BJ (cell line): Measurements from ENCODE around the gene INPP5A. TPM values are rescaled to one million over a fixed set of nuclear protein-coding genes. Genes with fewer than 3 reads are reported as not detected.

Experiments used
- CTCF ChIA-PET: fragments of 350-600 bp; formaldehyde crosslinking; extraction: SDS; loops from one replicate; lab custom pipeline; 2021; ENCODE audit warnings: antibody characterized with exemption, inconsistent platforms; lab: Yijun Ruan, JAX
- POLR2A ChIA-PET: fragments of 300-600 bp; sonication (Branson Sonifier 250); formaldehyde crosslinking; extraction: SDS; loops from one replicate; lab custom pipeline; 2021; ENCODE audit warnings: antibody characterized with exemption; lab: Charles Lee
- DNase-seq: peaks from one replicate; pipeline ENCODE4 v3.0.0-alpha.2; 2011; ENCODE audit warnings: low read depth
- H3K27me3 ChIP-seq: 2 replicates; pipeline ENCODE4 v1.6.0; 2011; ENCODE audit warnings: low read length; ENCODE audit not compliant: control insufficient read depth, insufficient read depth
- H3K36me3 ChIP-seq: 2 replicates; pipeline ENCODE4 v1.5.1; 2011; ENCODE audit warnings: low read length; ENCODE audit not compliant: control insufficient read depth, insufficient read depth
- H3K4me3 ChIP-seq: 2 replicates; pipeline ENCODE4 v1.5.1; 2011; ENCODE audit warnings: low read depth, mild to moderate bottlenecking, control low read depth, low read length
- polyA plus RNA-seq: library from polyadenylated mRNA; depleted of rRNA; stranded (reverse); fragments of >200 nt; gene quantifications from 2 replicates; pipeline ENCODE4 v1.2.3, GENCODE V29; 2011
- TF ChIP-seq, protein P1 (sequence below): IDR thresholded peaks from 2 replicates; pipeline ENCODE4 v1.5.1; 2011; ENCODE audit warnings: low read depth, mild to moderate bottlenecking, control low read depth, inconsistent platforms, low read length, moderate library complexity; ENCODE audit not compliant: insufficient read depth

The INPP5A gene
- polyA plus RNA-seq, 1 experiment = 60.1 TPM

DNA sequence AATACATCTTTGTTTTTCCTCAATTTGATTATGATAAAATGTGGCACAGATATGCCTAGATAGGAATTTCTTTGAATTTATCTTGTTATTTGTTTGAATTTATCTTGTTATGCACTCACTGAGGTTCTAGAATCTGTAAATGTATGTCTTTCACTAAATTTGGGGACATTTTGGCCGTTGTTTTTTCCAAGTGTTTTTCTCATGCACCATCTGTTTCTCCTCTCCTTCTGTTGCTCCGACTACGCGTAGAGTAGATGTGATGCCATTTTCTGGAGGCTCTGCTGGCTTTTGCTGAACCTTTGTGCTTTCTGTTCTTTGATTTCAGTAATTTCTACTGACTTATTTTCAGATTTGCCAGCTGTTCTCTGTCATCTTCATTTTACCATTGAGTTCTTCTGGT is 101.9 kb downstream of the INPP5A start:
- CTCF ChIA-PET = interaction anchor here (1.2 to 2.3 kb wide), 4 partner anchors 99 to 184 kb away, joined by 3 to 31 read pairs (median 5); no protein-coding TSS in a partner anchor
- peaks cover 2% of the 10 kb centered on the region for H3K36me3 ChIP-seq
- POLR2A ChIA-PET = no interaction called here
- TF ChIP-seq, protein P1, sequence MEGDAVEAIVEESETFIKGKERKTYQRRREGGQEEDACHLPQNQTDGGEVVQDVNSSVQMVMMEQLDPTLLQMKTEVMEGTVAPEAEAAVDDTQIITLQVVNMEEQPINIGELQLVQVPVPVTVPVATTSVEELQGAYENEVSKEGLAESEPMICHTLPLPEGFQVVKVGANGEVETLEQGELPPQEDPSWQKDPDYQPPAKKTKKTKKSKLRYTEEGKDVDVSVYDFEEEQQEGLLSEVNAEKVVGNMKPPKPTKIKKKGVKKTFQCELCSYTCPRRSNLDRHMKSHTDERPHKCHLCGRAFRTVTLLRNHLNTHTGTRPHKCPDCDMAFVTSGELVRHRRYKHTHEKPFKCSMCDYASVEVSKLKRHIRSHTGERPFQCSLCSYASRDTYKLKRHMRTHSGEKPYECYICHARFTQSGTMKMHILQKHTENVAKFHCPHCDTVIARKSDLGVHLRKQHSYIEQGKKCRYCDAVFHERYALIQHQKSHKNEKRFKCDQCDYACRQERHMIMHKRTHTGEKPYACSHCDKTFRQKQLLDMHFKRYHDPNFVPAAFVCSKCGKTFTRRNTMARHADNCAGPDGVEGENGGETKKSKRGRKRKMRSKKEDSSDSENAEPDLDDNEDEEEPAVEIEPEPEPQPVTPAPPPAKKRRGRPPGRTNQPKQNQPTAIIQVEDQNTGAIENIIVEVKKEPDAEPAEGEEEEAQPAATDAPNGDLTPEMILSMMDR = no peak
- H3K27me3 ChIP-seq = no peaks in the 10 kb centered on the region
- no peak for DNase-seq
- H3K4me3 ChIP-seq = no peak overlapping the region

DNA sequence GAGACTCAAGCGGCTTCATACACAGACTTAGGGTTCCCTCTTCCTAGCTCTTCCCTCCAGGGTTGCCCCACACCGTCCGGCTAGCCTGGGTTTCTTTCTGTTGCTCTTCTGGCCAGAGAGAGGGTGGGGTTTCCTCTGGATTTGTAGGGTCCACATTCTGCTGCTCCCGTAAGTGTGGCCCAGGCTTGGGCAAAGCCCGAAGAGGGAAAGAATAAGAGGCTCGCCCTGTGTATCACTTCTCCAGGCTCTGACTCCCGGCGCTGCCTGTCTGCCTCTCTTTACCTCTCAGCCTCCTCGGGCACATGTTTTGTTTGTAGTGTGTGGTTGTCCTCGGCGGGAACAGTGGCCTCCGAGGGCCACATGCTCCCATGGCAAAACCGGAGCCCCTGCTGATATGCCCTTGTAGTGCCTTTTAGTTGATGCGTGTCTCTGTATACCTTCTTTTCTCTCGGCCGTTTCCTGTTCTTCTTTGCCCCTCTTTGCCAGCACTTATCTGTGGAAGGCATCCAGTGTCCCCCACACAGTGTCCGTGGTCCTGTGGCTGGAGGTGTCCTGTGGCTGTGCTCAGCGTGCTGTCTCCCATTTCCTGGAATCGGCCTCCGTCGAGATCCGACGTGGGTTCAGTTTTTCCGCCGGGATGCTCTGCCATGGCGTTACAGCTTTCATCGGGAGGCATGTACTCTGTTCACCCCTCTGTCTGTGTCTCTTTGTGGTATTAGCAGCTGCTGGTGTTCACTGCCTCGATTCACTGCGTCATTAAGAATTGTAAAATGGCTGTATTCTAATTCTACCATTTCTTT is 102.9 kb downstream of the INPP5A start:
- no peaks in the 10 kb centered on the region; the same call in none of the 2 replicates for H3K36me3 ChIP-seq
- ChIA-PET CTCF (interaction anchor here (1.4 to 3.8 kb wide), 4 partner anchors 13 to 181 kb away, joined by 4 to 34 read pairs (median 24); no protein-coding TSS in a partner anchor), POLR2A (interaction anchor here (0.7 kb wide), 1 partner anchor 13 kb away, joined by 3 read pairs; no protein-coding TSS in a partner anchor)
- no peak overlapping the region for H3K4me3 ChIP-seq
- TF ChIP-seq, protein P1 = no peak
- no peak for DNase-seq
- no peaks in the 10 kb centered on the region for H3K27me3 ChIP-seq

DNA sequence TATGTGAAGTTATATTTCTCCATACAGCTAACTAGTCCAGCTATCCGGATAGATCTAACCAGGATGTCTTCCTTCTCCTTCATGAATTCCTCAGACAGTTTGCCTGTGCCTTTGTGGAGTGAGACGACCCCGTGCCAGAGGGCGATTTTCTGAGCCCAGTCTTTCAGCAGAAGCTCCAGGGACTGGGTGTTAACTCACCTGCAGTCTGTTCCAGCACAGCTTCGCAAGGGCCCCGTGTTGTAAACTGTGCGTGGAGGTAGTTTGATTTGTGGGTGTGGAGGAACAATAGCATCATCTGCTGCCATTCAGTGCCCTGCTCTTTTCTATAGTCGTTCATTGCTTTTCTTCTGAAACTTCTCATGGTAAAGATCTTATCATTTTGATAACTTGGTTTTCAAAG is 103.8 kb downstream of the INPP5A start:
- TF ChIP-seq, protein P1 = no peak
- DNase-seq = no peak
- Histone ChIP-seq H3K4me3 (no peak overlapping the region), H3K36me3 (peaks cover 2% of the 10 kb centered on the region), H3K27me3 (no peaks in the 10 kb centered on the region)
- ChIA-PET POLR2A (interaction anchor here (0.7 kb wide), 1 partner anchor 14 kb away, joined by 3 read pairs; no protein-coding TSS in a partner anchor), CTCF (interaction anchor here (3.7 to 3.8 kb wide), 2 partner anchors 13 to 182 kb away, joined by 18 to 34 read pairs; no protein-coding TSS in a partner anchor)

DNA sequence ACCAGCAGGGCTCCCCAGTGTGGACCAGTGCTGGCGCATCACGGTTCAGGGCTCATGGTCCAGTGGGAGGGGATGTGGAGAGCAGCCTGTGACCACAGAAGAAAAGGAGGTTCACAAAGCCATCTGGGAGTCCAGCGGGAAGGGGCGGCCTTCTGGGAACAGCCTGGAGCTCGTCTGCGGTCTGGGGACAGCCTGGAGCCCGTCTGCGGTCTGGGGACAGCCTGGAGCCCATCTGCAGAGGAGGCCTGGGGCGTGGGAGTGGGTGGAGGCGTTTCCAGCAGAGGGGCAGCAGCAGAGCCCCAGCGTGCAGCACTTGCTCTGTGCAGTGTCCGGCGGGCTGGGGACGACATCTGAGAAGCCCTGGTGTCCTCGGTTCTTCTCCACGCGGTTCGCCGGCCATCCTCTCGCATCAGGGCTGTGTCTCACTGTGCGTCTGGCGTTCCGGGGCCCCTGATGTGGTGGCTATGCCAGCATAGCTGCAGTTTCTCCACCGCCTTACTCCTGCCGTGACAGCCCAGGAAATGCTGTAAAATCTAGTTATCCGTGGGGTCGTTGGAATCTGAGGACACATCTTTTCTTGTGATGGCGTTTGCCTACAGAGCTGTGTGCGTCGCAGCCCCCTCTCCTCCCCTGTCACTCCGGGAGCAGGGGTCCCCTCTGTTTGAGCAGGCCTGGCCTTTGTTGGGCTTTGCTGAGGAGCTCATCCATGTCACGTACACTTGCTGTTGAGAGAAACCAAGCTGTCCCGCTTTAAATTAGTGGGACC is 104.6 kb downstream of the INPP5A start:
- DNase-seq = no peak
- Histone ChIP-seq H3K4me3 (no peak overlapping the region), H3K27me3 (no peaks in the 10 kb centered on the region), H3K36me3 (peaks cover 4% of the 10 kb centered on the region)
- ChIA-PET POLR2A (no interaction called here), CTCF (interaction anchor here (0.5 to 3.8 kb wide), 5 partner anchors 10 to 1958 kb away, joined by 3 to 34 read pairs (median 4); no protein-coding TSS in a partner anchor)
- TF ChIP-seq, protein P1 = no peak

DNA sequence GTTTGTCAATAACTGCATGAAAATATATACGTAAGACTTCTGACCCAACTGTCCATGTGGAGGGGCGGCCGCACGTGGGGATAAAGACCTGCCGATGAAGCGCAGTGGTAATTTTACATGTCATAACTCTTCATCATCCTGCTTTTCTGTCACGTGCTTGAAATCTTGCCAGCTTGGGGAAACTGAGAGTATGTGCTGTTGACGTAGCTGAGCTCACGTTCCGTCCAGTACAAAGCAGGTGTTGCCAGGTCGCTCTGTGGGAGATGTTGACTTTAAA is 105.1 kb downstream of the INPP5A start:
- TF ChIP-seq, protein P1 = no peak
- Histone ChIP-seq H3K36me3 (peaks cover 4% of the 10 kb centered on the region), H3K27me3 (no peaks in the 10 kb centered on the region), H3K4me3 (no peak overlapping the region)
- no peak for DNase-seq
- POLR2A ChIA-PET = no interaction called here
- CTCF ChIA-PET = interaction anchor here (0.5 to 3.8 kb wide), 5 partner anchors 9 to 1958 kb away, joined by 3 to 34 read pairs (median 4); no protein-coding TSS in a partner anchor
